Mesenchymal stem cell (in vitro differentiated cells and primary cell): ENCODE results near the gene ATL2.

Source experiments
- DNase-seq: peaks from one replicate; pipeline ENCODE4 v3.0.0-alpha.2; 2013
- H2AFZ ChIP-seq: one replicate; pipeline ENCODE4 v1.6.1; 2013; ENCODE audit warnings: low read depth, mild to moderate bottlenecking, control low read depth, inconsistent platforms, low read length, moderate library complexity
- H2AK5ac ChIP-seq: 2 replicates; pipeline ENCODE4 v1.6.1; 2013; ENCODE audit warnings: low read length, moderate library complexity, mild to moderate bottlenecking, inconsistent platforms; ENCODE audit not compliant: severe bottlenecking
- H2BK120ac ChIP-seq: one replicate; pipeline ENCODE4 v1.6.1; 2013; ENCODE audit warnings: low read depth, mild to moderate bottlenecking, inconsistent platforms, low read length, moderate library complexity
- H2BK12ac ChIP-seq, 2 experiments: one replicate each; pipeline ENCODE4 v1.6.1; 2013; ENCODE audit warnings: inconsistent platforms in 2 of 2, low read length in 2 of 2, mild to moderate bottlenecking in 2 of 2, moderate library complexity in 2 of 2, control low read depth in 1 of 2
- H2BK15ac ChIP-seq: one replicate; pipeline ENCODE4 v1.6.1; 2013; ENCODE audit warnings: mild to moderate bottlenecking, low read depth, inconsistent platforms; ENCODE audit not compliant: poor library complexity, severe bottlenecking
- H2BK5ac ChIP-seq: 2 replicates; pipeline ENCODE4 v1.6.1; 2013; ENCODE audit warnings: low read depth, mild to moderate bottlenecking, low read length, control low read depth, inconsistent platforms; ENCODE audit not compliant: poor library complexity, severe bottlenecking
- H3K14ac ChIP-seq, 2 experiments: one replicate each; pipeline ENCODE4 v1.6.1; 2013; ENCODE audit warnings: inconsistent platforms in 2 of 2, low read length in 2 of 2, control low read depth in 1 of 2, mild to moderate bottlenecking in 1 of 2, moderate library complexity in 1 of 2
- H3K18ac ChIP-seq, 2 experiments: one replicate each; pipeline ENCODE4 v1.6.1; 2013; ENCODE audit warnings: inconsistent platforms in 2 of 2, low read length in 2 of 2, control low read depth in 1 of 2, low read depth in 1 of 2, mild to moderate bottlenecking in 1 of 2
- H3K23ac ChIP-seq, 2 experiments: one replicate each; pipeline ENCODE4 v1.6.1; 2013; ENCODE audit warnings: inconsistent platforms in 2 of 2, low read length in 2 of 2, mild to moderate bottlenecking in 2 of 2, moderate library complexity in 2 of 2, control low read depth in 1 of 2
- H3K27ac ChIP-seq: 2 replicates; pipeline ENCODE4 v1.5.1; 2013; ENCODE audit warnings: mild to moderate bottlenecking, moderate library complexity, low read length, control low read depth, inconsistent platforms; ENCODE audit not compliant: poor library complexity, severe bottlenecking
- H3K27me3 ChIP-seq, 2 experiments: 2 replicates each; pipeline versions ENCODE4 v1.6.1 to v1.7.0; 2013; ENCODE audit warnings: low read length in 2 of 2, mild to moderate bottlenecking in 2 of 2, moderate library complexity in 2 of 2, control low read depth in 1 of 2, inconsistent platforms in 1 of 2; ENCODE audit not compliant: control insufficient read depth in 1 of 2, insufficient read depth in 1 of 2
- H3K36me3 ChIP-seq, 2 experiments: 2 replicates each; pipeline versions ENCODE4 v1.6.1 to v1.7.0; 2013; ENCODE audit warnings: low read length in 2 of 2, control low read depth in 1 of 2, inconsistent platforms in 1 of 2, low read depth in 1 of 2, mild to moderate bottlenecking in 1 of 2; ENCODE audit not compliant: insufficient read depth in 2 of 2, control insufficient read depth in 1 of 2
- H3K4ac ChIP-seq, 2 experiments: one replicate each; pipeline ENCODE4 v1.6.1; 2013; ENCODE audit warnings: inconsistent platforms in 2 of 2, low read length in 2 of 2, mild to moderate bottlenecking in 2 of 2, moderate library complexity in 2 of 2, control low read depth in 1 of 2, low read depth in 1 of 2
- H3K4me1 ChIP-seq: 2 replicates; pipeline ENCODE4 v1.6.1; 2013; ENCODE audit warnings: low read depth, low read length, control low read depth; ENCODE audit not compliant: control insufficient read depth, insufficient read depth
- H3K4me2 ChIP-seq: 2 replicates; pipeline ENCODE4 v1.6.1; 2013; ENCODE audit warnings: low read length, mild to moderate bottlenecking, inconsistent platforms; ENCODE audit not compliant: poor library complexity, severe bottlenecking
- H3K4me3 ChIP-seq, 2 experiments: 2 replicates each; pipeline versions ENCODE4 v1.5.1 to v1.7.0; 2013; ENCODE audit warnings: low read length in 2 of 2, mild to moderate bottlenecking in 2 of 2, control low read depth in 1 of 2, low read depth in 1 of 2; ENCODE audit not compliant: insufficient read depth in 1 of 2
- H3K79me1 ChIP-seq: replicated peaks from 2 replicates; pipeline ENCODE4 v1.6.1; 2013; ENCODE audit warnings: mild to moderate bottlenecking, control low read depth, low read length, inconsistent platforms; ENCODE audit not compliant: poor library complexity, severe bottlenecking
- H3K9ac ChIP-seq: 2 replicates; pipeline ENCODE4 v1.7.0; 2013; ENCODE audit warnings: mild to moderate bottlenecking, low read length, moderate library complexity
- H3K9me3 ChIP-seq: 2 replicates; pipeline ENCODE4 v1.7.0; 2013; ENCODE audit warnings: mild to moderate bottlenecking, low read length; ENCODE audit not compliant: control insufficient read depth
- H4K8ac ChIP-seq: one replicate; pipeline ENCODE4 v1.6.1; 2013; ENCODE audit warnings: inconsistent platforms, mild to moderate bottlenecking, low read length, moderate library complexity
- H4K91ac ChIP-seq: one replicate; pipeline ENCODE4 v1.6.1; 2013; ENCODE audit warnings: mild to moderate bottlenecking, low read length, inconsistent platforms
- WGBS: methylation state at CpG from one replicate; pipeline ENCODE4 v1.1.7; 2013; ENCODE audit warnings: mixed read lengths; 5-methylcytosine and 5-hydroxymethylcytosine counted together

The ATL2 gene

DNA sequence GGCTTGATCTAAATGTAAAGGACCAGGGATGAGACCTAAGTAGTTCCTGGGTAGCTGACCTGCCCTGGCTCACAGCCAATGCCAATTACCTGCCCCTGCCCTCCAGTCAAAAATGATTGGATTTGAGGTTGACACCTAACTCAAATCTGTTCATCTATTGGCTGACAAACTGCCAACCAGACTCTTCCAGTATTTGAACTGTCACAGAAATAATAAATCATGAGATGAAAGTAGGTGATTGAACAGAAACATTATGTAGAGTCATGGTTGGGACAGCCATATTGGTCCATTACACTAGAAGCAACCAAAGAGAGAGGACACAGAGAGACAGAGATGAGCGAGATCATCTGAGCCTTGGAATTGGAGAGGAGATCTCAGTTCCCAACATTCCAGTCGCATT is 109.1 kb downstream of the ATL2 start:
- Histone ChIP-seq H3K27ac (no peak overlapping the region), H3K4ac (no peak overlapping the region), H2BK120ac (no peak overlapping the region), H2AFZ (no peak overlapping the region), H3K14ac (no peak overlapping the region), H3K4me2 (no peak overlapping the region), H3K18ac (no peak overlapping the region), H3K23ac (no peak overlapping the region), H4K8ac (no peak overlapping the region), H3K27me3 (no peaks in the 10 kb centered on the region), H3K4me1 (peaks cover 2% of the 10 kb centered on the region), H2BK12ac (no peak overlapping the region), H2BK15ac (no peak overlapping the region), H3K9me3 (no peaks in the 10 kb centered on the region), H2AK5ac (no peak overlapping the region), H2BK5ac (no peak overlapping the region), H3K79me1 (no peaks in the 10 kb centered on the region), H3K4me3 (no peak overlapping the region), H3K9ac (no peak overlapping the region), H3K36me3 (no peaks in the 10 kb centered on the region), H4K91ac (no peak overlapping the region)
- no peak for DNase-seq
- WGBS: 100% methylated on average over 2 of the region's 2 CpGs

- no peak for DNase-seq
- H2AFZ ChIP-seq: peak overlapping the region; percentile 29
- no peak overlapping the region for H3K14ac ChIP-seq
- no peak overlapping the region for H4K8ac ChIP-seq
- no peak overlapping the region for H2BK120ac ChIP-seq
- H3K4me2 ChIP-seq: no peak overlapping the region
- no peak overlapping the region for H3K23ac ChIP-seq
- no peaks in the 10 kb centered on the region for H3K36me3 ChIP-seq
- no peak overlapping the region for H3K9ac ChIP-seq
- no peaks in the 10 kb centered on the region for H3K79me1 ChIP-seq
- H3K27ac ChIP-seq: no peak overlapping the region
- WGBS: 95% methylated on average over 4 of the region's 4 CpGs
- H2AK5ac ChIP-seq: peak overlapping the region; percentile 14
- H3K9me3 ChIP-seq: no peaks in the 10 kb centered on the region
- no peaks in the 10 kb centered on the region for H3K27me3 ChIP-seq
- H3K4ac ChIP-seq: no peak overlapping the region
- no peak overlapping the region for H2BK12ac ChIP-seq
- H2BK5ac ChIP-seq: no peak overlapping the region
- H3K4me3 ChIP-seq: no peak overlapping the region
- peaks cover 4% of the 10 kb centered on the region for H3K4me1 ChIP-seq
- no peak overlapping the region for H4K91ac ChIP-seq
- H2BK15ac ChIP-seq: no peak overlapping the region
- peak overlapping the region in 1 of 2 experiments; percentile 11 for H3K18ac ChIP-seq
Observed at GRCh38 chr2:38267270-38267925, 109.7 kb downstream of the ATL2 start.

DNA sequence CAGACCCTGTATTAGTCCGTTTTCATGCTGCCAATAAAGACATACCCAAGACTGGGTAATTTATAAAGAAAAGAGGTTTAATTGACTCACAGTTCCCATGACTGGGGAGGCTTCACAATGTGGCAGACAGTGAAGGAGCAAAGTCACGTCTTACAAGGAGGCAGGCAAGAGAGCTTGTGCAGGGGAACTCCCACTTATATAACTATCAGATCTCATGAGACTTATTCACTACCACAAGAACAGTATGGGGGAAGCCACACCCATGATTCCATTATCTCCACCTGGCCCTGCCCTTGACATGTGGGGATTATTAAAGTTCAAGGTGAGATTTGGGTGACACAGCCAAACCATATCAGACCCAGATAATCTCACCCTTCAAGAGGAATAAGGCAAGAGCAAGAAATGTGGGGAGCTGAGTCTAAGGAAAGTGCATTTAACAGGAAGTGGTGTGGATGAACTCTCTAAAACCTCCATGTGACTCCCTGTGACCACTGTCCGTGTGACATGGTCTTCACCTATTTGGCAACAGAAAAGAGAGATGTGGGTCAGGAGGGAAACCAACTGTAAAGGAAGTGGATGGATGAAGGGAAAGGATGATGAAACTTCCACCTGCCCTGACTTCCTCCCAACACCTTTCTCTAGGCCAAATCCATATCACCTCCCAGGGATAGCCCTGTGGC is 110.6 kb downstream of the ATL2 start:
- Histone ChIP-seq H2BK12ac (no peak overlapping the region), H2AFZ (no peak overlapping the region), H3K27ac (no peak overlapping the region), H3K4me2 (no peak overlapping the region), H3K18ac (no peak overlapping the region), H3K4ac (no peak overlapping the region), H3K14ac (no peak overlapping the region), H3K4me3 (no peak overlapping the region), H3K79me1 (no peaks in the 10 kb centered on the region), H2BK15ac (no peak overlapping the region), H3K27me3 (no peaks in the 10 kb centered on the region), H2BK5ac (no peak overlapping the region), H2BK120ac (no peak overlapping the region), H3K9me3 (no peaks in the 10 kb centered on the region), H4K91ac (no peak overlapping the region), H4K8ac (no peak overlapping the region), H3K23ac (no peak overlapping the region), H3K36me3 (no peaks in the 10 kb centered on the region), H3K9ac (no peak overlapping the region), H2AK5ac (peak overlapping the region; percentile 19), H3K4me1 (peaks cover 6% of the 10 kb centered on the region)
- DNase-seq: no peak
- 86% methylated on average over 2 of the region's 3 CpGs for WGBS

DNA sequence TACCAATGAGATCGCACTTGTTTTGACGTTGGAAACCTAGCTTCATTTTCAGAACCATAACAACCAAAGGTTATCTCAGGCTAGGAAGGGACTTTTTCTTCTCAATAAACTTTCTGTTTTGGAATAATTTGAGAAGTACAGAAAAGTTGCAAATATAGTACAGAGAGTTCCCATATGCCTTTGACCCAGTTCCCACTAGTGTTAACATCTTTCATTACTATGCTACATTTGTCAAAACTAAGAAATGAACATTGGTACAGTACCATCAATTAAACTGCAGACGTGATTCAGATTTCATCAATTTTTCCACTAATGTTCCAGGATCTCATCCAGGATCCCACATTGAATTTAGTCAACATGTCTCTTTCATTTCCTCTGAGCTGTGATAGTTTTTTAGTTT is 111.6 kb downstream of the ATL2 start:
- H4K8ac ChIP-seq: no peak overlapping the region
- WGBS: 100% methylated on average over 1 of the region's 3 CpGs
- H3K9me3 ChIP-seq: no peaks in the 10 kb centered on the region
- no peak overlapping the region for H4K91ac ChIP-seq
- DNase-seq: no peak
- no peak overlapping the region for H2BK12ac ChIP-seq
- H3K4me3 ChIP-seq: no peak overlapping the region
- H2BK5ac ChIP-seq: no peak overlapping the region
- peaks cover 6% of the 10 kb centered on the region for H3K4me1 ChIP-seq
- H3K27ac ChIP-seq: no peak overlapping the region
- no peaks in the 10 kb centered on the region for H3K27me3 ChIP-seq
- H3K36me3 ChIP-seq: no peaks in the 10 kb centered on the region
- H3K18ac ChIP-seq: no peak overlapping the region
- no peaks in the 10 kb centered on the region for H3K79me1 ChIP-seq
- no peak overlapping the region for H3K4ac ChIP-seq
- H2BK15ac ChIP-seq: no peak overlapping the region
- no peak overlapping the region for H3K14ac ChIP-seq
- no peak overlapping the region for H3K4me2 ChIP-seq
- H3K23ac ChIP-seq: no peak overlapping the region
- H3K9ac ChIP-seq: no peak overlapping the region
- no peak overlapping the region for H2AFZ ChIP-seq
- no peak overlapping the region for H2AK5ac ChIP-seq
- no peak overlapping the region for H2BK120ac ChIP-seq
